Measurements from ENCODE around the gene CFAP74. TPM values are rescaled to one million over a fixed set of nuclear protein-coding genes. Genes with fewer than 3 reads are reported as not detected.

The CFAP74 gene
- total and polyA plus RNA-seq, 9 donors = 0.05 to 8.0 (median 0.58) TPM; not detected in 1

GRCh38 chr1:1964811-1965210 lies 38.8 kb downstream of the CFAP74 start:
- Histone ChIP-seq H3K4me3 (no peak overlapping the region), H3K27me3 (no peaks in the 10 kb centered on the region), H3K27ac (no peak overlapping the region), H3K36me3 (no peaks in the 10 kb centered on the region), H3K4me1 (ENCODE audit: insufficient read depth) (no peaks in the 10 kb centered on the region), H3K9me3 (no peaks in the 10 kb centered on the region)
- no peak for TF ChIP-seq POLR2A (IDR thresholded peaks at IDR 0.05)
- no peak for TF ChIP-seq EP300 (IDR thresholded peaks at IDR 0.05)
- no peak for TF ChIP-seq CTCF (IDR thresholded peaks at IDR 0.05)
- 36 to 70% (median 49%) methylated on average over 23 to 25 of the region's 25 CpGs for WGBS, 3 donors
- intact Hi-C loops (cut with DNase I) = loop anchor here in 2 of 4 donors (5.0 to 10.0 kb wide), 2 partner anchors 60 to 82 kb away; no protein-coding TSS in a partner anchor
- DNase-seq = no peak

- Histone ChIP-seq H3K9me3 (no peaks in the 10 kb centered on the region), H3K27me3 (no peaks in the 10 kb centered on the region), H3K36me3 (no peaks in the 10 kb centered on the region), H3K27ac (no peak overlapping the region), H3K4me3 (no peak overlapping the region), H3K4me1 (ENCODE audit: insufficient read depth) (peaks cover 1% of the 10 kb centered on the region)
- intact Hi-C loops (cut with DNase I) = loop anchor here in 2 of 4 donors (5.0 to 10.0 kb wide), 2 partner anchors 61 to 84 kb away; no protein-coding TSS in a partner anchor
- no peak for TF ChIP-seq POLR2A (IDR thresholded peaks at IDR 0.05)
- no peak for TF ChIP-seq CTCF (IDR thresholded peaks at IDR 0.05)
- TF ChIP-seq EP300 (IDR thresholded peaks at IDR 0.05) = no peak
- no peak for DNase-seq
- 80 to 86% (median 83%) methylated on average over 17 of the region's 17 CpGs for WGBS, 3 donors
These were observed 40.0 kb downstream of the CFAP74 start for GRCh38 chr1:1963570-1963969.

GRCh38 chr1:1962752-1963151 lies 40.8 kb downstream of the CFAP74 start:
- Histone ChIP-seq H3K36me3 (no peaks in the 10 kb centered on the region), H3K4me3 (no peak overlapping the region), H3K27me3 (no peaks in the 10 kb centered on the region), H3K4me1 (ENCODE audit: insufficient read depth) (peaks cover 1% of the 10 kb centered on the region), H3K27ac (no peak overlapping the region), H3K9me3 (no peaks in the 10 kb centered on the region)
- no peak for DNase-seq
- intact Hi-C loops (cut with DNase I) = loop anchor here in 2 of 4 donors (5.0 to 10.0 kb wide), 2 partner anchors 62 to 85 kb away; no protein-coding TSS in a partner anchor
- 60 to 73% (median 64%) methylated on average over 2 of the region's 2 CpGs for WGBS, 3 donors
- no peak for TF ChIP-seq POLR2A (IDR thresholded peaks at IDR 0.05)
- TF ChIP-seq EP300 (IDR thresholded peaks at IDR 0.05) = no peak

GRCh38 chr1:1960480-1961196 lies 42.9 kb downstream of the CFAP74 start:
- intact Hi-C loops (cut with DNase I) = loop anchor here in 2 of 4 donors (5.0 to 10.0 kb wide), 2 partner anchors 64 to 87 kb away; no protein-coding TSS in a partner anchor
- Histone ChIP-seq H3K36me3 (no peaks in the 10 kb centered on the region), H3K9me3 (no peaks in the 10 kb centered on the region), H3K27me3 (no peaks in the 10 kb centered on the region), H3K4me1 (ENCODE audit: insufficient read depth) (peaks cover 1% of the 10 kb centered on the region), H3K27ac (no peak overlapping the region), H3K4me3 (no peak overlapping the region)
- TF ChIP-seq POLR2A (IDR thresholded peaks at IDR 0.05) = no peak
- TF ChIP-seq EP300 (IDR thresholded peaks at IDR 0.05) = no peak
- TF ChIP-seq CTCF (IDR thresholded peaks at IDR 0.05) = no peak
- WGBS, 3 donors = 31 to 36% (median 33%) methylated on average over 17 of the region's 17 CpGs
- DNase-seq = no peak
